ENCODE data around the gene OR10Z1.

GRCh38 chr1:158613764-158614163, 8.7 kb downstream of the OR10Z1 start:
- TF ChIP-seq CTCF (IDR thresholded peaks at IDR 0.05) (no peak), POLR2A (IDR thresholded peaks at IDR 0.05) (no peak)

Measured in Peyer's patch (tissue), 4 donors.